Upper lobe of left lung (tissue), 6 donors: Measurements from ENCODE around the gene FOXO1. TPM values are rescaled to one million over a fixed set of nuclear protein-coding genes. Genes with fewer than 3 reads are reported as not detected.

Experiments used
- ATAC-seq, 2 donors: fragments of 200-7000 bp; cut with Tn5 transposase; one replicate each; pipeline ENCODE4 v1.9.1; 2022; ENCODE audit warnings: mild to moderate bottlenecking in 2 of 2, moderate library complexity in 2 of 2; ENCODE audit not compliant: low FRiP score in 2 of 2
- DNase-seq, 2 donors: peaks; one replicate each; pipeline ENCODE4 v3.0.0-alpha.2; 2019 to 2020
- H3K27ac ChIP-seq, 4 donors: fragments of 200-600 bp; sonication (generic); one replicate each; pipeline ENCODE4 v1.5.1; 2016 to 2019
- H3K27me3 ChIP-seq, 4 donors: fragments of 200-600 bp; sonication (generic); one replicate each; pipeline ENCODE4 v1.5.1; 2017 to 2019
- H3K36me3 ChIP-seq, 4 donors: fragments of 200-600 bp; sonication (generic); one replicate each; pipeline ENCODE4 v1.5.1; 2016 to 2019
- H3K4me1 ChIP-seq, 4 donors: fragments of 200-600 bp; sonication (generic); one replicate each; pipeline ENCODE4 v1.5.1; 2018 to 2019
- H3K4me3 ChIP-seq, 4 donors: fragments of 200-600 bp; sonication (generic); one replicate each; pipeline ENCODE4 v1.5.1; 2017 to 2019; ENCODE audit warnings: mild to moderate bottlenecking in 2 of 4, moderate library complexity in 1 of 4
- H3K9me3 ChIP-seq, 4 donors: fragments of 200-600 bp; sonication (generic); one replicate each; pipeline ENCODE4 v1.5.1; 2018 to 2019
- EP300 ChIP-seq, 4 donors: sonication (generic); formaldehyde crosslinking; IDR thresholded peaks; one replicate each; pipeline ENCODE4 v1.5.1; 2017; ENCODE audit warnings: antibody characterized with exemption in 4 of 4, control low read depth in 2 of 4
- POLR2A ChIP-seq, 4 donors: fragments of 450-650 bp; IDR thresholded peaks; one replicate each; pipeline ENCODE4 v1.5.1; 2016 to 2017; ENCODE audit warnings: antibody characterized with exemption in 4 of 4, mild to moderate bottlenecking in 2 of 4
- POLR2AphosphoS5 ChIP-seq, 2 donors: sonication (generic); formaldehyde crosslinking; IDR thresholded peaks; one replicate each; pipeline ENCODE4 v1.5.1; 2017; ENCODE audit warnings: antibody characterized with exemption in 2 of 2
- WGBS, 2 donors: methylation state at CpG; one replicate each; pipeline ENCODE4 v1.1.5; 2017 to 2018; 5-methylcytosine and 5-hydroxymethylcytosine counted together
- total RNA-seq, 6 donors: library from RNA; depleted of rRNA in 4 of 6; stranded (reverse); fragments of >200 nt in 4 of 6; gene quantifications; one replicate each; pipeline versions ENCODE4 v1.1.0 to v1.2.1, GENCODE V29; 2016 to 2021
- TF ChIP-seq, protein P1 (sequence below), 6 experiments: fragments of 450-650 bp in 4 of 6; fragments of 200-600 bp in 2 of 6; sonication (generic) in 2 of 6; IDR thresholded peaks; one replicate each; pipeline ENCODE4 v1.5.1; 2016 to 2019; ENCODE audit warnings: antibody characterized with exemption in 6 of 6
- donor health status: DM: no; HTN: no; CAD: no; lungs with moderate emphysema.
- donor health status: DM: no; HTN: yes; CAD: no; lungs with severe emphysema.

The FOXO1 gene
- total RNA-seq, 6 donors from 2014 or later = 23.0 to 36.8 (median 31.2) TPM

DNA sequence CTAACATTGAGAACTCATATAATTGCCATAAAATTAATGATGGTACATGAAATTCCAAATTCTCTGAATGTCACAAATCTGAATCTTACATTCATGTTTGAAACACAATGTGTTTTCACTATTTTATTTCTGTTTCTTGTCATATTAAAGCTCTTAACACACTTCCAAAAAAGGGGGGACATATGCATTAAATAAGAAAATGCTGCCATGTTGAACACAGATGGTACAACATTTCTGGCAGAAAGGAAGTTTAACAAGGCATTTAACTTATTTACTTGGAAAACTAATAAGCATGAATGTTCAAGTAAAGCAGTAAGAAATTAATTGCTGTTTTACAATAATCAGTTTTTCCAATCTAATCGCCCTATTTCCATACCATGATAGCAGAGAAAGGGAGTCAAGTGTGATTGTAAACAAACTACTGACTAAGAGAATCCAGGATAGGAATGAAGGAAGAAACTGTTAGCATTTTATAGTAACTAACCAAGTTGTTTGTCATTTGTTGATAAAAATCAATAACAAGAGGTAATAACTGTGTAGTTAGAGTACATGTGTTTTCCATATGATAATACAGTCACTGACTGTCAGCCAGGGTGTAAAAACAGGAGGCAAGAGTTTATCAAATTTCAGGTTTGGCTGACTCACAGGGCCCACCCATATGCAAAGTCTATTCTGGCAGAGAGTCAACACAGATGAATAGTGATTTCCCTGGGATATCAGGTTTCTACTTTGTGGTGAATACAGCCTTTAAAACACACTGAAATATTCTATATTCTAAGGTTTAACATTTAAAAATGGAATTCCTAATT, 5.7 kb upstream of the FOXO1 start:
- WGBS, 2 donors = 44 to 45% methylated on average over 1 of the region's 1 CpG
- DNase-seq = no peak
- H3K4me1 ChIP-seq = peaks cover 8 to 18% (median 10%) of the 10 kb centered on the region in 4 donors
- H3K4me3 ChIP-seq = no peak overlapping the region
- no peaks in the 10 kb centered on the region for H3K36me3 ChIP-seq
- TF ChIP-seq POLR2A (IDR thresholded peaks at IDR 0.05) (no peak), EP300 (IDR thresholded peaks at IDR 0.05) (no peak), POLR2AphosphoS5 (IDR thresholded peaks at IDR 0.05) (no peak)
- TF ChIP-seq, protein P1, sequence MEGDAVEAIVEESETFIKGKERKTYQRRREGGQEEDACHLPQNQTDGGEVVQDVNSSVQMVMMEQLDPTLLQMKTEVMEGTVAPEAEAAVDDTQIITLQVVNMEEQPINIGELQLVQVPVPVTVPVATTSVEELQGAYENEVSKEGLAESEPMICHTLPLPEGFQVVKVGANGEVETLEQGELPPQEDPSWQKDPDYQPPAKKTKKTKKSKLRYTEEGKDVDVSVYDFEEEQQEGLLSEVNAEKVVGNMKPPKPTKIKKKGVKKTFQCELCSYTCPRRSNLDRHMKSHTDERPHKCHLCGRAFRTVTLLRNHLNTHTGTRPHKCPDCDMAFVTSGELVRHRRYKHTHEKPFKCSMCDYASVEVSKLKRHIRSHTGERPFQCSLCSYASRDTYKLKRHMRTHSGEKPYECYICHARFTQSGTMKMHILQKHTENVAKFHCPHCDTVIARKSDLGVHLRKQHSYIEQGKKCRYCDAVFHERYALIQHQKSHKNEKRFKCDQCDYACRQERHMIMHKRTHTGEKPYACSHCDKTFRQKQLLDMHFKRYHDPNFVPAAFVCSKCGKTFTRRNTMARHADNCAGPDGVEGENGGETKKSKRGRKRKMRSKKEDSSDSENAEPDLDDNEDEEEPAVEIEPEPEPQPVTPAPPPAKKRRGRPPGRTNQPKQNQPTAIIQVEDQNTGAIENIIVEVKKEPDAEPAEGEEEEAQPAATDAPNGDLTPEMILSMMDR (IDR thresholded peaks at IDR 0.05) = no peak
- peak in 1 of 2 donors; percentile 34 for ATAC-seq
- no peak overlapping the region for H3K27ac ChIP-seq
- no peaks in the 10 kb centered on the region for H3K27me3 ChIP-seq
- no peaks in the 10 kb centered on the region for H3K9me3 ChIP-seq

DNA sequence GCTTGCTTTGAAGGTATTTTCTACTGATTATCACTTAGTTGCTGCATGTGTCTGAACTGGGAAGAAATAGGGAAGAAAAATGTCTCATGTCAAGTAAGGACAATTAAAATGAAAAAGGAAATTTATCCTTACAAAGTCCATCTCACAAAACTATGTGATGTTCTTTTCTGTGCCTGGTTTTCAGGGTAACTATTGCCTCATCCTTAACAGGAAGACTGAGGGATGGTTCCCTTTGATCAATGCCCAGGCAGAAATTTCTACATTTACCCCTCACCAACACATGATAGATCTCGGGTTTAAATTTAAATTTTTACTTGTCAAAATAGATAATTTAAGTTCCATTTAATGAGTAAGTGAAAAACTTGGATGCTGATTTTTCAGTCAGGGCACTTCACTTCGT, 3.9 kb upstream of the FOXO1 start:
- DNase-seq (no peak), ATAC-seq (no peak)
- Histone ChIP-seq H3K36me3 (no peaks in the 10 kb centered on the region), H3K27me3 (no peaks in the 10 kb centered on the region), H3K9me3 (no peaks in the 10 kb centered on the region), H3K4me3 (no peak overlapping the region), H3K27ac (no peak overlapping the region), H3K4me1 (peaks cover 8 to 18% (median 10%) of the 10 kb centered on the region in 4 donors)
- WGBS, 2 donors = 79 to 82% methylated on average over 2 of the region's 2 CpGs
- TF ChIP-seq POLR2AphosphoS5 (IDR thresholded peaks at IDR 0.05) (no peak), POLR2A (IDR thresholded peaks at IDR 0.05) (no peak), EP300 (IDR thresholded peaks at IDR 0.05) (no peak)
- TF ChIP-seq, protein P1 (IDR thresholded peaks at IDR 0.05) = no peak

GRCh38 chr13:40668335-40668734, 1.9 kb upstream of the FOXO1 start:
- DNase-seq (peak in 1 of 2 donors; percentile 50), ATAC-seq (peak; percentile 46 to 60)
- WGBS, 2 donors = 36 to 40% methylated on average over 11 of the region's 11 CpGs
- Histone ChIP-seq H3K27ac (no peak overlapping the region), H3K9me3 (no peaks in the 10 kb centered on the region), H3K4me3 (peak overlapping the region in 1 of 4 donors; percentile 75), H3K27me3 (no peaks in the 10 kb centered on the region), H3K4me1 (peaks cover 11 to 24% (median 15%) of the 10 kb centered on the region in 4 donors), H3K36me3 (no peaks in the 10 kb centered on the region)
- TF ChIP-seq POLR2A (IDR thresholded peaks at IDR 0.05) = no peak
- TF ChIP-seq, protein P1 (IDR thresholded peaks at IDR 0.05) = peak in 5 of 6 experiments; percentile 8 to 47 (median 35)

GRCh38 chr13:40667622-40667978, 1.2 kb upstream of the FOXO1 start:
- ATAC-seq (no peak), DNase-seq (no peak)
- Histone ChIP-seq H3K9me3 (no peaks in the 10 kb centered on the region), H3K4me3 (peak overlapping the region; percentile 75 to 96 (median 86)), H3K27me3 (no peaks in the 10 kb centered on the region), H3K27ac (peak overlapping the region; percentile 96 to 100 (median 98)), H3K4me1 (peaks cover 18 to 31% (median 21%) of the 10 kb centered on the region in 4 donors), H3K36me3 (no peaks in the 10 kb centered on the region)
- TF ChIP-seq, protein P1 (IDR thresholded peaks at IDR 0.05) = no peak
- TF ChIP-seq EP300 (IDR thresholded peaks at IDR 0.05) = no peak
- TF ChIP-seq POLR2AphosphoS5 (IDR thresholded peaks at IDR 0.05) = no peak
- no peak for TF ChIP-seq POLR2A (IDR thresholded peaks at IDR 0.05)
- 12 to 20% methylated on average over 5 of the region's 5 CpGs for WGBS, 2 donors
